HepG2 (cell line): ENCODE data around the gene MXRA7. TPM values are rescaled to one million over a fixed set of nuclear protein-coding genes. Genes with fewer than 3 reads are reported as not detected.

Experiments
- ATAC-seq: fragments of 200-7000 bp; cut with Tn5 transposase; 3 replicates; pipeline ENCODE4 v1.9.1; 2020; ENCODE audit warnings: mild to moderate bottlenecking, moderate library complexity
- BruUV-seq: library from RNA; stranded (reverse); fragments of 400-500 nt; replicated peaks from 2 replicates; lab custom pipeline; 2021; lab: Mats Ljungman, UMichigan
- CTCF ChIA-PET: fragments of 300-600 bp; formaldehyde crosslinking; extraction: SDS; loops from one replicate; lab custom pipeline; 2021; ENCODE audit warnings: low total read pairs, inconsistent platforms, low intra/inter-chr PET ratio; lab: Yijun Ruan, JAX
- POLR2A ChIA-PET: fragments of 350-600 bp; sonication (Branson Sonifier 250); formaldehyde crosslinking; loops from one replicate; lab custom pipeline; 2020; ENCODE audit warnings: antibody characterized with exemption, inconsistent platforms; lab: Yijun Ruan, JAX
- DNase-seq: peaks from one replicate; pipeline ENCODE4 v3.0.0-alpha.2; 2015; ENCODE audit warnings: low spot score
- FAIRE-seq: peaks from 3 replicates; lab custom pipeline; 2011; peaks lifted over from hg19 to GRCh38; lab: Jason Lieb, UNC
- H2AFZ ChIP-seq: one replicate; pipeline ENCODE4 v1.6.1; 2011; ENCODE audit warnings: low read length, inconsistent platforms
- H3K27ac ChIP-seq: fragments of 300-600 bp; 3 replicates; pipeline ENCODE4 v1.8.0; 2011; ENCODE audit warnings: mixed run types, mild to moderate bottlenecking, mixed read lengths, low read length, inconsistent platforms; ENCODE audit not compliant: insufficient read depth; ENCODE audit errors: extremely low read length
- H3K27me3 ChIP-seq, 2 experiments: fragments of 200-600 bp in 1 of 2; 2 replicates in 1 of 2; 3 replicates in 1 of 2; pipeline versions ENCODE4 v1.6.0 to v1.8.0; 2011; ENCODE audit warnings: low read length in 2 of 2, mild to moderate bottlenecking in 2 of 2, moderate library complexity in 2 of 2, inconsistent platforms in 1 of 2; ENCODE audit not compliant: insufficient read depth in 2 of 2, control insufficient read depth in 1 of 2
- H3K36me3 ChIP-seq, 2 experiments: fragments of 200-600 bp in 1 of 2; replicated peaks in 1 of 2; 2 replicates in 1 of 2; 3 replicates in 1 of 2; pipeline versions ENCODE4 v1.5.1 to v1.8.0; 2011; ENCODE audit warnings: low read length in 2 of 2, inconsistent platforms in 1 of 2; ENCODE audit not compliant: insufficient read depth in 2 of 2, control insufficient read depth in 1 of 2
- H3K4me1 ChIP-seq: 2 replicates; pipeline ENCODE4 v1.5.1; 2012; ENCODE audit warnings: low read length, inconsistent platforms; ENCODE audit not compliant: insufficient read depth
- H3K4me2 ChIP-seq: 2 replicates; pipeline ENCODE4 v1.6.0; 2011; ENCODE audit warnings: low read depth, low read length, inconsistent platforms
- H3K4me3 ChIP-seq, 3 experiments: fragments of 200-600 bp in 1 of 3; sonication (generic), shearing (Covaris generic) in 1 of 3; replicated peaks in 1 of 3; 2 replicates each; pipeline ENCODE4 v1.5.1; 2011 to 2016; ENCODE audit warnings: low read length in 3 of 3, inconsistent platforms in 2 of 3, low read depth in 2 of 3, mild to moderate bottlenecking in 2 of 3, control low read depth in 1 of 3, mixed read lengths in 1 of 3; ENCODE audit not compliant: insufficient read depth in 1 of 3
- H3K79me2 ChIP-seq: one replicate; pipeline ENCODE4 v1.6.1; 2011; ENCODE audit warnings: low read length, inconsistent platforms; ENCODE audit not compliant: insufficient read depth
- H3K9ac ChIP-seq: 2 replicates; pipeline ENCODE4 v1.6.0; 2011; ENCODE audit warnings: mild to moderate bottlenecking, low read depth, low read length, inconsistent platforms; ENCODE audit not compliant: insufficient read depth
- H3K9me3 ChIP-seq: 2 replicates; pipeline ENCODE4 v1.5.1; 2012; ENCODE audit warnings: mild to moderate bottlenecking, low read length
- H4K20me1 ChIP-seq: 2 replicates; pipeline ENCODE4 v1.6.0; 2011; ENCODE audit warnings: inconsistent platforms, mild to moderate bottlenecking, low read length, moderate library complexity; ENCODE audit not compliant: insufficient read depth
- RFX3 ChIP-seq: IDR thresholded peaks from 2 replicates; pipeline ENCODE4 v1.6.1; 2016; ENCODE audit warnings: missing biosample characterization, missing genetic modification reagents
- SMYD3 ChIP-seq: sonication (generic); formaldehyde crosslinking; IDR thresholded peaks from 2 replicates; pipeline ENCODE4 v1.8.1; 2023; ENCODE audit warnings: mild to moderate bottlenecking, missing genetic modification reagents
- ZNF263 ChIP-seq: sonication (generic); formaldehyde crosslinking; IDR thresholded peaks from 2 replicates; pipeline ENCODE4 v1.4.0; 2020; ENCODE audit warnings: missing genetic modification reagents
- WGBS: methylation state at CpG from one replicate; pipeline ENCODE4 v1.1.6; 2017; ENCODE audit warnings: low lambda C conversion rate; 5-methylcytosine and 5-hydroxymethylcytosine counted together
- in situ Hi-C: cut with HindIII; loops from 2 replicates; pipeline ENCODE4 v1.10.0; 2017; ENCODE audit warnings: low pct_unique_long_range_greater_than_20kb; ENCODE audit not compliant: extremely low pct_ligation_motif_present
- intact Hi-C: fragments of 100-400 bp; cut with micrococcal nuclease; formaldehyde crosslinking; loops from one replicate; pipeline ENCODE4 v1.10.0; 2022; ENCODE audit not compliant: unreplicated experiment
- polyA plus RNA-seq, 8 experiments: library from polyadenylated mRNA; depleted of rRNA in 3 of 8; stranded (reverse) in 7 of 8; unstranded in 1 of 8; fragments of >200 nt; fragmentation: Illumina TruSeq in 4 of 8; extraction: Trizol in 4 of 8; gene quantifications; 2 replicates each; pipeline versions ENCODE4 v1.2.1 to v1.2.3, GENCODE V29; 2011 to 2016; ENCODE audit warnings: low read depth in 4 of 8, missing spikeins in 1 of 8, mixed read lengths in 1 of 8; ENCODE audit not compliant: insufficient read depth in 1 of 8
- total RNA-seq, 5 experiments: library from RNA; depleted of rRNA; stranded (reverse); fragments of >200 nt; fragmentation: Illumina TruSeq; extraction: Trizol; gene quantifications; 2 replicates each; pipeline ENCODE4 v1.2.3, GENCODE V29; 2016; ENCODE audit warnings: low read depth in 1 of 5
- TF ChIP-seq, protein P1 (sequence below): sonication (generic); formaldehyde crosslinking; IDR thresholded peaks from 2 replicates; pipeline ENCODE4 v1.4.0; 2020; ENCODE audit warnings: mild to moderate bottlenecking, missing genetic modification reagents, borderline replicate concordance
- TF ChIP-seq, protein P2 (sequence below): sonication (generic); formaldehyde crosslinking; IDR thresholded peaks from 2 replicates; pipeline ENCODE4 v1.5.1; 2020; ENCODE audit warnings: mild to moderate bottlenecking, missing genetic modification reagents, borderline replicate concordance
- TF ChIP-seq, protein P3 (sequence below): sonication (generic); formaldehyde crosslinking; IDR thresholded peaks from 2 replicates; pipeline ENCODE4 v1.8.0; 2022; ENCODE audit warnings: mild to moderate bottlenecking, missing genetic modification reagents
- TF ChIP-seq, protein P4 (sequence below): sonication (generic); formaldehyde crosslinking; IDR thresholded peaks from 2 replicates; pipeline ENCODE4 v1.5.0; 2020; ENCODE audit warnings: mild to moderate bottlenecking, missing genetic modification reagents, borderline replicate concordance

The MXRA7 gene
- total and polyA plus RNA-seq, 2 of the 13 experiments (the other 11 are each of a cell fraction or from before 2014, with no cell fraction given) = 44.8 to 112 TPM

DNA sequence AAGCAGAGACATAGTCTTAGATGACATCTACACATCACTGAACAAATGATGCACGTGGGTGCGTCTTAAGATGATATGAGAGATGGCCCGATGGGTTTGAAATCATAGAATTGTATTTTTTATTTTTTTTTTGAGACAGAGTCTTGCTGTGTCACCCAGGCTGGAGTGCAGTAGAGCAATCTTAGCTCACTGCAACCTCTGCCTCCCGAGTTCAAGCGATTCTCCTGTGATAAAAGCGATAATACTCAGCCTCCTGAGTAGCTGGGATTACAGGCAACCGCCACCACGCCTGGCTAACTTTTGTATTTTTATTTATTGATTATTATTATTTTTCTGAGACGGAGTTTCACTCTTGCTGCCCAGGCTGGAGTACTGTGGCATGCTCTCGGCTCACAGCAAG lies 72.5 kb downstream of the MXRA7 start:
- POLR2A ChIA-PET = interaction anchor here (0.6 to 1.1 kb wide), 3 partner anchors 33 to 83 kb away, joined by 3 read pairs; no protein-coding TSS in a partner anchor
- DNase-seq (no peak), FAIRE-seq (no peak), ATAC-seq (no peak)
- no peaks in the 10 kb centered on the region for H3K9me3 ChIP-seq
- no peak overlapping the region for H3K4me3 ChIP-seq
- in situ Hi-C loops (no loop called here), intact Hi-C loops (no loop called here)
- no peak overlapping the region for H3K9ac ChIP-seq
- H4K20me1 ChIP-seq = no peaks in the 10 kb centered on the region
- H3K4me2 ChIP-seq = no peak overlapping the region
- peaks cover 56% of the 10 kb centered on the region for H3K4me1 ChIP-seq
- CTCF ChIA-PET = no interaction called here
- no peaks in the 10 kb centered on the region for H3K27me3 ChIP-seq
- no TSS peak for BruUV-seq
- no peak overlapping the region for H2AFZ ChIP-seq
- H3K79me2 ChIP-seq = no peaks in the 10 kb centered on the region
- 86% methylated on average over 10 of the region's 10 CpGs for WGBS
- no peak overlapping the region for H3K27ac ChIP-seq
- no peaks in the 10 kb centered on the region for H3K36me3 ChIP-seq
- TF ChIP-seq ZNF263 (CRISPR knock-in tag) = no peak
- TF ChIP-seq RFX3 (CRISPR knock-in tag) = no peak
- TF ChIP-seq SMYD3 (CRISPR knock-in tag) = no peak
- TF ChIP-seq, protein P1, sequence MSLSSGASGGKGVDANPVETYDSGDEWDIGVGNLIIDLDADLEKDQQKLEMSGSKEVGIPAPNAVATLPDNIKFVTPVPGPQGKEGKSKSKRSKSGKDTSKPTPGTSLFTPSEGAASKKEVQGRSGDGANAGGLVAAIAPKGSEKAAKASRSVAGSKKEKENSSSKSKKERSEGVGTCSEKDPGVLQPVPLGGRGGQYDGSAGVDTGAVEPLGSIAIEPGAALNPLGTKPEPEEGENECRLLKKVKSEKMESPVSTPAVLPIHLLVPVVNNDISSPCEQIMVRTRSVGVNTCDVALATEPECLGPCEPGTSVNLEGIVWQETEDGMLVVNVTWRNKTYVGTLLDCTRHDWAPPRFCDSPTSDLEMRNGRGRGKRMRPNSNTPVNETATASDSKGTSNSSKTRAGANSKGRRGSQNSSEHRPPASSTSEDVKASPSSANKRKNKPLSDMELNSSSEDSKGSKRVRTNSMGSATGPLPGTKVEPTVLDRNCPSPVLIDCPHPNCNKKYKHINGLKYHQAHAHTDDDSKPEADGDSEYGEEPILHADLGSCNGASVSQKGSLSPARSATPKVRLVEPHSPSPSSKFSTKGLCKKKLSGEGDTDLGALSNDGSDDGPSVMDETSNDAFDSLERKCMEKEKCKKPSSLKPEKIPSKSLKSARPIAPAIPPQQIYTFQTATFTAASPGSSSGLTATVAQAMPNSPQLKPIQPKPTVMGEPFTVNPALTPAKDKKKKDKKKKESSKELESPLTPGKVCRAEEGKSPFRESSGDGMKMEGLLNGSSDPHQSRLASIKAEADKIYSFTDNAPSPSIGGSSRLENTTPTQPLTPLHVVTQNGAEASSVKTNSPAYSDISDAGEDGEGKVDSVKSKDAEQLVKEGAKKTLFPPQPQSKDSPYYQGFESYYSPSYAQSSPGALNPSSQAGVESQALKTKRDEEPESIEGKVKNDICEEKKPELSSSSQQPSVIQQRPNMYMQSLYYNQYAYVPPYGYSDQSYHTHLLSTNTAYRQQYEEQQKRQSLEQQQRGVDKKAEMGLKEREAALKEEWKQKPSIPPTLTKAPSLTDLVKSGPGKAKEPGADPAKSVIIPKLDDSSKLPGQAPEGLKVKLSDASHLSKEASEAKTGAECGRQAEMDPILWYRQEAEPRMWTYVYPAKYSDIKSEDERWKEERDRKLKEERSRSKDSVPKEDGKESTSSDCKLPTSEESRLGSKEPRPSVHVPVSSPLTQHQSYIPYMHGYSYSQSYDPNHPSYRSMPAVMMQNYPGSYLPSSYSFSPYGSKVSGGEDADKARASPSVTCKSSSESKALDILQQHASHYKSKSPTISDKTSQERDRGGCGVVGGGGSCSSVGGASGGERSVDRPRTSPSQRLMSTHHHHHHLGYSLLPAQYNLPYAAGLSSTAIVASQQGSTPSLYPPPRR (CRISPR knock-in tag) = no peak
- TF ChIP-seq, protein P2, sequence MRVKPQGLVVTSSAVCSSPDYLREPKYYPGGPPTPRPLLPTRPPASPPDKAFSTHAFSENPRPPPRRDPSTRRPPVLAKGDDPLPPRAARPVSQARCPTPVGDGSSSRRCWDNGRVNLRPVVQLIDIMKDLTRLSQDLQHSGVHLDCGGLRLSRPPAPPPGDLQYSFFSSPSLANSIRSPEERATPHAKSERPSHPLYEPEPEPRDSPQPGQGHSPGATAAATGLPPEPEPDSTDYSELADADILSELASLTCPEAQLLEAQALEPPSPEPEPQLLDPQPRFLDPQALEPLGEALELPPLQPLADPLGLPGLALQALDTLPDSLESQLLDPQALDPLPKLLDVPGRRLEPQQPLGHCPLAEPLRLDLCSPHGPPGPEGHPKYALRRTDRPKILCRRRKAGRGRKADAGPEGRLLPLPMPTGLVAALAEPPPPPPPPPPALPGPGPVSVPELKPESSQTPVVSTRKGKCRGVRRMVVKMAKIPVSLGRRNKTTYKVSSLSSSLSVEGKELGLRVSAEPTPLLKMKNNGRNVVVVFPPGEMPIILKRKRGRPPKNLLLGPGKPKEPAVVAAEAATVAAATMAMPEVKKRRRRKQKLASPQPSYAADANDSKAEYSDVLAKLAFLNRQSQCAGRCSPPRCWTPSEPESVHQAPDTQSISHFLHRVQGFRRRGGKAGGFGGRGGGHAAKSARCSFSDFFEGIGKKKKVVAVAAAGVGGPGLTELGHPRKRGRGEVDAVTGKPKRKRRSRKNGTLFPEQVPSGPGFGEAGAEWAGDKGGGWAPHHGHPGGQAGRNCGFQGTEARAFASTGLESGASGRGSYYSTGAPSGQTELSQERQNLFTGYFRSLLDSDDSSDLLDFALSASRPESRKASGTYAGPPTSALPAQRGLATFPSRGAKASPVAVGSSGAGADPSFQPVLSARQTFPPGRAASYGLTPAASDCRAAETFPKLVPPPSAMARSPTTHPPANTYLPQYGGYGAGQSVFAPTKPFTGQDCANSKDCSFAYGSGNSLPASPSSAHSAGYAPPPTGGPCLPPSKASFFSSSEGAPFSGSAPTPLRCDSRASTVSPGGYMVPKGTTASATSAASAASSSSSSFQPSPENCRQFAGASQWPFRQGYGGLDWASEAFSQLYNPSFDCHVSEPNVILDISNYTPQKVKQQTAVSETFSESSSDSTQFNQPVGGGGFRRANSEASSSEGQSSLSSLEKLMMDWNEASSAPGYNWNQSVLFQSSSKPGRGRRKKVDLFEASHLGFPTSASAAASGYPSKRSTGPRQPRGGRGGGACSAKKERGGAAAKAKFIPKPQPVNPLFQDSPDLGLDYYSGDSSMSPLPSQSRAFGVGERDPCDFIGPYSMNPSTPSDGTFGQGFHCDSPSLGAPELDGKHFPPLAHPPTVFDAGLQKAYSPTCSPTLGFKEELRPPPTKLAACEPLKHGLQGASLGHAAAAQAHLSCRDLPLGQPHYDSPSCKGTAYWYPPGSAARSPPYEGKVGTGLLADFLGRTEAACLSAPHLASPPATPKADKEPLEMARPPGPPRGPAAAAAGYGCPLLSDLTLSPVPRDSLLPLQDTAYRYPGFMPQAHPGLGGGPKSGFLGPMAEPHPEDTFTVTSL (CRISPR knock-in tag) = no peak
- TF ChIP-seq, protein P3, sequence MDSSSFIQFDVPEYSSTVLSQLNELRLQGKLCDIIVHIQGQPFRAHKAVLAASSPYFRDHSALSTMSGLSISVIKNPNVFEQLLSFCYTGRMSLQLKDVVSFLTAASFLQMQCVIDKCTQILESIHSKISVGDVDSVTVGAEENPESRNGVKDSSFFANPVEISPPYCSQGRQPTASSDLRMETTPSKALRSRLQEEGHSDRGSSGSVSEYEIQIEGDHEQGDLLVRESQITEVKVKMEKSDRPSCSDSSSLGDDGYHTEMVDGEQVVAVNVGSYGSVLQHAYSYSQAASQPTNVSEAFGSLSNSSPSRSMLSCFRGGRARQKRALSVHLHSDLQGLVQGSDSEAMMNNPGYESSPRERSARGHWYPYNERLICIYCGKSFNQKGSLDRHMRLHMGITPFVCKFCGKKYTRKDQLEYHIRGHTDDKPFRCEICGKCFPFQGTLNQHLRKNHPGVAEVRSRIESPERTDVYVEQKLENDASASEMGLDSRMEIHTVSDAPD (CRISPR knock-in tag) = no peak
- TF ChIP-seq, protein P4, sequence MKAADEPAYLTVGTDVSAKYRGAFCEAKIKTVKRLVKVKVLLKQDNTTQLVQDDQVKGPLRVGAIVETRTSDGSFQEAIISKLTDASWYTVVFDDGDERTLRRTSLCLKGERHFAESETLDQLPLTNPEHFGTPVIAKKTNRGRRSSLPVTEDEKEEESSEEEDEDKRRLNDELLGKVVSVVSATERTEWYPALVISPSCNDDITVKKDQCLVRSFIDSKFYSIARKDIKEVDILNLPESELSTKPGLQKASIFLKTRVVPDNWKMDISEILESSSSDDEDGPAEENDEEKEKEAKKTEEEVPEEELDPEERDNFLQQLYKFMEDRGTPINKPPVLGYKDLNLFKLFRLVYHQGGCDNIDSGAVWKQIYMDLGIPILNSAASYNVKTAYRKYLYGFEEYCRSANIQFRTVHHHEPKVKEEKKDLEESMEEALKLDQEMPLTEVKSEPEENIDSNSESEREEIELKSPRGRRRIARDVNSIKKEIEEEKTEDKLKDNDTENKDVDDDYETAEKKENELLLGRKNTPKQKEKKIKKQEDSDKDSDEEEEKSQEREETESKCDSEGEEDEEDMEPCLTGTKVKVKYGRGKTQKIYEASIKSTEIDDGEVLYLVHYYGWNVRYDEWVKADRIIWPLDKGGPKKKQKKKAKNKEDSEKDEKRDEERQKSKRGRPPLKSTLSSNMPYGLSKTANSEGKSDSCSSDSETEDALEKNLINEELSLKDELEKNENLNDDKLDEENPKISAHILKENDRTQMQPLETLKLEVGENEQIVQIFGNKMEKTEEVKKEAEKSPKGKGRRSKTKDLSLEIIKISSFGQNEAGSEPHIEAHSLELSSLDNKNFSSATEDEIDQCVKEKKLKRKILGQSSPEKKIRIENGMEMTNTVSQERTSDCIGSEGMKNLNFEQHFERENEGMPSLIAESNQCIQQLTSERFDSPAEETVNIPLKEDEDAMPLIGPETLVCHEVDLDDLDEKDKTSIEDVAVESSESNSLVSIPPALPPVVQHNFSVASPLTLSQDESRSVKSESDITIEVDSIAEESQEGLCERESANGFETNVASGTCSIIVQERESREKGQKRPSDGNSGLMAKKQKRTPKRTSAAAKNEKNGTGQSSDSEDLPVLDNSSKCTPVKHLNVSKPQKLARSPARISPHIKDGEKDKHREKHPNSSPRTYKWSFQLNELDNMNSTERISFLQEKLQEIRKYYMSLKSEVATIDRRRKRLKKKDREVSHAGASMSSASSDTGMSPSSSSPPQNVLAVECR = no peak
